ENCODE measurements around the gene ZNF236. TPM values are rescaled to one million over a fixed set of nuclear protein-coding genes. Genes with fewer than 3 reads are reported as not detected.

ZNF236 gene
- total RNA-seq, 4 donors from 2014 or later = 6.2 to 16.5 (median 10.7) TPM

- 26 to 36% methylated on average over 13 of the region's 13 CpGs for WGBS, 2 donors
- Histone ChIP-seq H3K36me3 (peaks cover 0 to 26% (median 0%) of the 10 kb centered on the region in 3 donors), H3K4me1 (peaks cover 0 to 31% (median 5%) of the 10 kb centered on the region in 3 donors), H3K4me3 (no peak overlapping the region), H3K27ac (peak overlapping the region in 1 of 4 donors; percentile 29), H3K9me3 (no peaks in the 10 kb centered on the region), H3K27me3 (no peaks in the 10 kb centered on the region)
- no peak for TF ChIP-seq CTCF (IDR thresholded peaks at IDR 0.05)
- TF ChIP-seq POLR2A (IDR thresholded peaks at IDR 0.05) = no peak
- intact Hi-C loops (cut with DNase I) = no loop called here
- no peak for DNase-seq
Measured at GRCh38 chr18:76972846-76973519, 150.6 kb downstream of the ZNF236 start.

GRCh38 chr18:76973520-76974266, 151.3 kb downstream of the ZNF236 start:
- no peaks in the 10 kb centered on the region for H3K27me3 ChIP-seq
- H3K4me3 ChIP-seq = no peak overlapping the region
- no peaks in the 10 kb centered on the region for H3K9me3 ChIP-seq
- H3K27ac ChIP-seq = peak overlapping the region in 1 of 4 donors; percentile 29
- DNase-seq = no peak
- no peak for TF ChIP-seq POLR2A (IDR thresholded peaks at IDR 0.05)
- TF ChIP-seq CTCF (IDR thresholded peaks at IDR 0.05) = no peak
- H3K36me3 ChIP-seq = peaks cover 0 to 19% (median 0%) of the 10 kb centered on the region in 3 donors
- 64 to 70% methylated on average over 13 of the region's 20 CpGs for WGBS, 2 donors
- H3K4me1 ChIP-seq = peaks cover 0 to 32% (median 5%) of the 10 kb centered on the region in 3 donors
- intact Hi-C loops (cut with DNase I) = no loop called here

GRCh38 chr18:76974386-76974785, 152.0 kb downstream of the ZNF236 start:
- no peaks in the 10 kb centered on the region for H3K27me3 ChIP-seq
- no peak overlapping the region for H3K27ac ChIP-seq
- TF ChIP-seq POLR2A (IDR thresholded peaks at IDR 0.05) = no peak
- no peak for TF ChIP-seq CTCF (IDR thresholded peaks at IDR 0.05)
- no peak overlapping the region for H3K4me3 ChIP-seq
- peaks cover 0 to 12% (median 0%) of the 10 kb centered on the region in 3 donors for H3K36me3 ChIP-seq
- H3K4me1 ChIP-seq = peaks cover 0 to 32% (median 5%) of the 10 kb centered on the region in 3 donors
- intact Hi-C loops (cut with DNase I) = no loop called here
- no peak for DNase-seq
- no peaks in the 10 kb centered on the region for H3K9me3 ChIP-seq
- WGBS, 2 donors = 83 to 87% methylated on average over 5 of the region's 5 CpGs

- Histone ChIP-seq H3K4me1 (peaks cover 0 to 32% (median 5%) of the 10 kb centered on the region in 3 donors), H3K36me3 (peaks cover 0 to 10% (median 0%) of the 10 kb centered on the region in 3 donors), H3K27me3 (no peaks in the 10 kb centered on the region), H3K4me3 (no peak overlapping the region), H3K9me3 (no peaks in the 10 kb centered on the region), H3K27ac (no peak overlapping the region)
- intact Hi-C loops (cut with DNase I) = no loop called here
- DNase-seq = no peak
- 87 to 88% methylated on average over 10 to 13 of the region's 14 CpGs for WGBS, 2 donors
- TF ChIP-seq CTCF (IDR thresholded peaks at IDR 0.05) (no peak), POLR2A (IDR thresholded peaks at IDR 0.05) (no peak)
Measured at GRCh38 chr18:76975577-76976110, 153.3 kb downstream of the ZNF236 start.
